Tibial nerve (tissue), 4 donors: Measurements from ENCODE around the gene PDCD1. TPM values are rescaled to one million over a fixed set of nuclear protein-coding genes. Genes with fewer than 3 reads are reported as not detected.
"Not testable (repeated sequence)": the region's sequence is repeated elsewhere in the genome, so short reads cannot be mapped to it uniquely, and the experiment has no call there.

Source experiments
- DNase-seq, 2 donors: peaks; one replicate each; pipeline ENCODE4 v3.0.0-alpha.2; 2019; ENCODE audit warnings: low spot score in 2 of 2
- H3K27ac ChIP-seq, 4 donors: fragments of 200-600 bp; sonication (generic) in 3 of 4; one replicate each; pipeline ENCODE4 v1.5.1; 2017 to 2019; ENCODE audit warnings: mild to moderate bottlenecking in 1 of 4
- H3K27me3 ChIP-seq, 2 donors: fragments of 200-600 bp; sonication (generic) in 1 of 2; one replicate each; pipeline versions ENCODE4 v1.5.1 to v1.6.0; 2017 to 2019
- H3K36me3 ChIP-seq, 3 donors: fragments of 200-600 bp; sonication (generic); one replicate each; pipeline ENCODE4 v1.5.1; 2018 to 2019
- H3K4me1 ChIP-seq, 4 donors: fragments of 200-600 bp; sonication (generic) in 3 of 4; one replicate each; pipeline ENCODE4 v1.5.1; 2017 to 2019
- H3K4me3 ChIP-seq, 4 donors: fragments of 200-600 bp; sonication (generic) in 3 of 4; one replicate each; pipeline ENCODE4 v1.5.1; 2017 to 2019; ENCODE audit warnings: mild to moderate bottlenecking in 1 of 4, moderate library complexity in 1 of 4
- H3K9me3 ChIP-seq, 4 donors: fragments of 200-600 bp; sonication (generic) in 3 of 4; one replicate each; pipeline ENCODE4 v1.5.1; 2017 to 2019
- CTCF ChIP-seq, 5 experiments: fragments of 200-600 bp in 3 of 5; fragments of 450-650 bp in 2 of 5; sonication (generic) in 3 of 5; IDR thresholded peaks; one replicate each; pipeline ENCODE4 v1.5.1; 2016 to 2019; ENCODE audit warnings: antibody characterized with exemption in 5 of 5, mild to moderate bottlenecking in 3 of 5, moderate library complexity in 2 of 5
- EP300 ChIP-seq, 2 donors: sonication (generic); formaldehyde crosslinking; IDR thresholded peaks; one replicate each; pipeline ENCODE4 v1.6.1; 2017; ENCODE audit warnings: antibody characterized with exemption in 2 of 2, mild to moderate bottlenecking in 1 of 2
- POLR2A ChIP-seq, 2 donors: fragments of 450-650 bp; IDR thresholded peaks; one replicate each; pipeline ENCODE4 v1.6.1; 2017; ENCODE audit warnings: antibody characterized with exemption in 2 of 2, mild to moderate bottlenecking in 2 of 2, moderate library complexity in 2 of 2
- WGBS, 2 donors: methylation state at CpG; one replicate each; pipeline ENCODE4 v1.1.5; 2018; 5-methylcytosine and 5-hydroxymethylcytosine counted together
- total RNA-seq, 4 donors: library from RNA; depleted of rRNA; stranded (reverse); fragments of >200 nt; gene quantifications; one replicate each; pipeline ENCODE4 v1.1.0, GENCODE V29; 2016

PDCD1 gene
- total RNA-seq, 4 donors from 2014 or later = 0.22 to 0.60 (median 0.42) TPM; not detected in 1

GRCh38 chr2:241877197-241877685 is 18.5 kb upstream of the PDCD1 start:
- H3K4me1 ChIP-seq = peaks cover 0 to 19% (median 5%) of the 10 kb centered on the region in 4 donors
- no peak overlapping the region for H3K27ac ChIP-seq
- DNase-seq = no peak
- WGBS, 2 donors = 71 to 73% methylated on average over 15 of the region's 16 CpGs
- TF ChIP-seq CTCF (IDR thresholded peaks at IDR 0.05) = no peak
- TF ChIP-seq POLR2A (IDR thresholded peaks at IDR 0.05) = no peak
- TF ChIP-seq EP300 (IDR thresholded peaks at IDR 0.05) = no peak
- no peaks in the 10 kb centered on the region for H3K27me3 ChIP-seq
- no peak overlapping the region for H3K4me3 ChIP-seq
- no peaks in the 10 kb centered on the region for H3K36me3 ChIP-seq
- no peaks in the 10 kb centered on the region for H3K9me3 ChIP-seq

- H3K9me3 ChIP-seq = no peaks in the 10 kb centered on the region
- 86 to 87% methylated on average over 10 to 17 of the region's 18 CpGs for WGBS, 2 donors
- peaks cover 0 to 13% (median 0%) of the 10 kb centered on the region in 4 donors for H3K4me1 ChIP-seq
- no peak overlapping the region for H3K4me3 ChIP-seq
- H3K27ac ChIP-seq = no peak overlapping the region
- DNase-seq = no peak
- TF ChIP-seq EP300 (IDR thresholded peaks at IDR 0.05) (no peak), POLR2A (IDR thresholded peaks at IDR 0.05) (no peak), CTCF (IDR thresholded peaks at IDR 0.05) (no peak)
- H3K36me3 ChIP-seq = no peaks in the 10 kb centered on the region
- no peaks in the 10 kb centered on the region for H3K27me3 ChIP-seq
These were observed 18.0 kb upstream of the PDCD1 start for GRCh38 chr2:241876528-241877196.

GRCh38 chr2:241875754-241876527 is 17.2 kb upstream of the PDCD1 start:
- H3K4me3 ChIP-seq, H3K27me3 ChIP-seq, H3K36me3 ChIP-seq, H3K27ac ChIP-seq, DNase-seq, H3K9me3 ChIP-seq: not testable (repeated sequence)
- peak; percentile 22 to 39 (median 30) for TF ChIP-seq CTCF (IDR thresholded peaks at IDR 0.05)
- H3K4me1 ChIP-seq = peaks cover 0 to 11% (median 0%) of the 10 kb centered on the region in 4 donors
- WGBS, 2 donors = 52 to 68% methylated on average over 15 to 22 of the region's 22 CpGs

- 92 to 93% methylated on average over 8 to 17 of the region's 17 CpGs for WGBS, 2 donors
These were observed 15.7 kb upstream of the PDCD1 start for GRCh38 chr2:241874277-241874925.

More at GRCh38 chr2:241874277-241874925, 15.7 kb upstream of the PDCD1 start:
- DNase-seq = no peak
- H3K27ac ChIP-seq = no peak overlapping the region
- no peaks in the 10 kb centered on the region for H3K9me3 ChIP-seq
- H3K27me3 ChIP-seq = peaks cover 0 to 7% of the 10 kb centered on the region in 2 donors
- no peak for TF ChIP-seq POLR2A (IDR thresholded peaks at IDR 0.05)
- TF ChIP-seq CTCF (IDR thresholded peaks at IDR 0.05) = no peak
- TF ChIP-seq EP300 (IDR thresholded peaks at IDR 0.05) = no peak
- H3K4me3 ChIP-seq = no peak overlapping the region
- H3K4me1 ChIP-seq = peaks cover 0 to 8% (median 0%) of the 10 kb centered on the region in 4 donors
- H3K36me3 ChIP-seq = no peaks in the 10 kb centered on the region
